BE2C (cell line): ENCODE measurements around the gene IL1RAPL2.

Experiments used
- DNase-seq: peaks from one replicate; pipeline ENCODE4 v3.0.0-alpha.2; 2020
- H3K27me3 ChIP-seq: fragments of 250-450 bp; sonication (Bioruptor Pico); 2 replicates; pipeline ENCODE4 v1.5.1; 2020; ENCODE audit warnings: mild to moderate bottlenecking
- H3K36me3 ChIP-seq: fragments of 250-450 bp; sonication (Bioruptor Pico); 2 replicates; pipeline ENCODE4 v1.5.1; 2020; ENCODE audit warnings: mild to moderate bottlenecking
- H3K4me1 ChIP-seq: fragments of 250-450 bp; sonication (Bioruptor Pico); 2 replicates; pipeline ENCODE4 v1.5.1; 2020
- H3K4me3 ChIP-seq: 2 replicates; pipeline ENCODE4 v1.5.1; 2011; ENCODE audit warnings: low read depth, low read length
- H3K9me3 ChIP-seq: fragments of 250-450 bp; sonication (Bioruptor Pico); 2 replicates; pipeline ENCODE4 v1.5.1; 2020
- TF ChIP-seq, protein P1 (sequence below): IDR thresholded peaks from 2 replicates; pipeline ENCODE4 v1.5.1; 2012; ENCODE audit warnings: mild to moderate bottlenecking, low read depth, low read length

The IL1RAPL2 gene

DNA sequence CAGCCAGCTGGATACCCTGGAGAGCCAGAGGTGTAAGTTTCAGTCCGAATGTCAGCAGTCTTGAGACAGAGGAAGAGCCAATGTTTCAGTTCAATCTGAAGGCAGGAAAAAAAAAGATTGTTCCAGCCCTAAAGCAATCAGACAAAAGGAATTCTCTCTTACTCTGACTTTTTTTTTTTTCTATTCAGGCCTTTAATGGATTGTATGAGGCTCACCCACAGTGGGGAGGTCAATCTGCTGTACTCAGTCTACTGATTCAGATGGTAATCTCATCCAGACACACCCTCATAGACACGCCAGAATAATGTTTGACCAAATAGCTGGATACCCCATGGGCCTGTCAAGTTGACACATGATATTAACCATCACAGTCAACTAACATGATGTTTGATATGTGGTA is 602.6 kb downstream of the IL1RAPL2 start:
- Histone ChIP-seq H3K4me1 (no peaks in the 10 kb centered on the region), H3K9me3 (no peaks in the 10 kb centered on the region), H3K4me3 (no peak overlapping the region), H3K27me3 (no peaks in the 10 kb centered on the region), H3K36me3 (no peaks in the 10 kb centered on the region)
- DNase-seq = no peak
- TF ChIP-seq, protein P1, sequence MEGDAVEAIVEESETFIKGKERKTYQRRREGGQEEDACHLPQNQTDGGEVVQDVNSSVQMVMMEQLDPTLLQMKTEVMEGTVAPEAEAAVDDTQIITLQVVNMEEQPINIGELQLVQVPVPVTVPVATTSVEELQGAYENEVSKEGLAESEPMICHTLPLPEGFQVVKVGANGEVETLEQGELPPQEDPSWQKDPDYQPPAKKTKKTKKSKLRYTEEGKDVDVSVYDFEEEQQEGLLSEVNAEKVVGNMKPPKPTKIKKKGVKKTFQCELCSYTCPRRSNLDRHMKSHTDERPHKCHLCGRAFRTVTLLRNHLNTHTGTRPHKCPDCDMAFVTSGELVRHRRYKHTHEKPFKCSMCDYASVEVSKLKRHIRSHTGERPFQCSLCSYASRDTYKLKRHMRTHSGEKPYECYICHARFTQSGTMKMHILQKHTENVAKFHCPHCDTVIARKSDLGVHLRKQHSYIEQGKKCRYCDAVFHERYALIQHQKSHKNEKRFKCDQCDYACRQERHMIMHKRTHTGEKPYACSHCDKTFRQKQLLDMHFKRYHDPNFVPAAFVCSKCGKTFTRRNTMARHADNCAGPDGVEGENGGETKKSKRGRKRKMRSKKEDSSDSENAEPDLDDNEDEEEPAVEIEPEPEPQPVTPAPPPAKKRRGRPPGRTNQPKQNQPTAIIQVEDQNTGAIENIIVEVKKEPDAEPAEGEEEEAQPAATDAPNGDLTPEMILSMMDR = no peak

DNA sequence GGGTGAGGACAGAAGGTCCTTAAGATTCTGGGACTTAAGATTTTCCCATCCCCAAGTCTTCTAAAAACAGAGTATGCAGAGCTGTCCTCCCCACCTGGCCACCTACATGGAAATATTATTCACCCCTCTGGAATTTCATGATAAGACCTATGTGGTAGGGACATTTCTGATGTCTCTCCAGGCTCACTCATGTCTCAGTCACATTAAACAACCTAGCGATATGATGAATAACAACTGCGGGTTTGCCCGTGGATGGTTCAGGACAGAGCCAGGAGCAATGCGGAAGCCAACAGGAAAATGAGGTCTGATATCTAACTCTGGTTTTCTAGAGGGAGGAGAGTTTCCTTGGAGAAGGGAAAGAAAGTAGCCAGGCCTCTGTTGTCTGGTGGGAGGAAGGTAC is 607.1 kb downstream of the IL1RAPL2 start:
- TF ChIP-seq, protein P1 = no peak
- H3K36me3 ChIP-seq = no peaks in the 10 kb centered on the region
- no peak for DNase-seq
- H3K9me3 ChIP-seq = no peaks in the 10 kb centered on the region
- H3K4me3 ChIP-seq = no peak overlapping the region
- H3K4me1 ChIP-seq = no peaks in the 10 kb centered on the region
- H3K27me3 ChIP-seq = no peaks in the 10 kb centered on the region

DNA sequence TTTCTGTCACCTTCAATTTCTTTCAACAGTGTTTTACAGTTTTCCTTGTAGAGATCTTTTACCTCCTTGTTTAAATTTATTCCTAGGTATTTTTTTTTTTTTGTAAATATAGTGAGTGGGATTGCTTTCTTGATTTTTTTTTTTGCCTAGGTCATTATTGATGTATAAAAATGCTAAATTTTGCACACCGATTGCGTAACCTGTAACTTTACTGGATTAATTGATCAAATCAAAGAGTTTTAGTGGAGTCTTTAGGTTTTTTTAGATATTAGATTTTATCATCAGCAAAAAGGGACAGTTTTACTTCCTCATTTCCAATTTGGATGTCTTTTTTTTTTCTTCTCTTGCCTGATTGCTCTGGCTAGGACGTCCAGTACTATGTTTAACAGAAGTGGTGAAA is 613.6 kb downstream of the IL1RAPL2 start:
- Histone ChIP-seq H3K4me3 (no peak overlapping the region), H3K36me3 (no peaks in the 10 kb centered on the region), H3K9me3 (no peaks in the 10 kb centered on the region), H3K4me1 (no peaks in the 10 kb centered on the region), H3K27me3 (no peaks in the 10 kb centered on the region)
- TF ChIP-seq, protein P1 = no peak
- no peak for DNase-seq

DNA sequence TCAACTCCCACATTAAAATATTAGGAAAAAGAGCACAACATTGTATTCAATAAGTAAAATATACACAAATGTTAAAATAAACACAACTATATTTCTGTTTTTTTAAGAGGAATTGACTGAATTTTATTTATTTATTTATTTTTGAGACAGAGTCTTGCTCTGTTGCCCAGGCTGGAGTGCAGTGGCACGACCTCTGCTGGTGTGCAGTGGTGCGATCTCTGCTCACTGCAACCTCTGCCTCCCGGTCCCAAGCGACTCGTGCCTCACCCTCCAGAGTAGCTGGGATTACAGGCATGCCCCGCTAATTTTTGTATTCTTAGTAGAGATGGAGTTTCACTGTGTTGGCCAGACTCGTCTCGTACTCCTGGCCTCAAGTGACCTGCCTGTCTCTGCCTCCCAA is 623.1 kb downstream of the IL1RAPL2 start:
- no peaks in the 10 kb centered on the region for H3K9me3 ChIP-seq
- no peaks in the 10 kb centered on the region for H3K36me3 ChIP-seq
- TF ChIP-seq, protein P1 = no peak
- H3K4me1 ChIP-seq = no peaks in the 10 kb centered on the region
- no peaks in the 10 kb centered on the region for H3K27me3 ChIP-seq
- no peak for DNase-seq
- no peak overlapping the region for H3K4me3 ChIP-seq

DNA sequence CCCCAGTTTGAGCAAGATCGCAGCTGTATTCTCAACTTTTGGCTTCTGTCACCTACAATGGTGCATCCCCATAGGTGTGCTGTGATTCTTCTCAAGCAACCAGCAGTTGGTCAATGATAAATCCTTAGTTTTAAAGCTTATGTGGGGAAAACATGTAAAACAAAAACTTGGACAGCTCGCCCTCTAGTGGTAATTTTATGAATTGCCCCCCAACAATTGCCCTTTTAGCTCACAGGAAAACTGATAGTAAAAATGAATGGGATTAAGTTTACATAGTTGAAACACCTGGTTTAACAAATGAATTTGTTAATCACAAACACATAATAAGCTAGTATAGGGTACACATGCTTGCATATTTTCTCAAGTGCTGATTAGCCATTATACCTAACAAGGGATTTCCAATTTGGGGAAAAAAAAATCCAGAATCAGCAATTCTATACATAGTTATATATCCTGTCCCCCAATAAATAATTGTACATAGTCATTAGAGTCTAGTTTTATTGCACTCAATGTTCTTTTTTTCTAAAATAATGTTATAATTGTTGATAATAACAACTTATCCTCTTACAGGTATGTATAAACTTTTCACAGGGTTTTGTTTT is 624.4 kb downstream of the IL1RAPL2 start:
- H3K27me3 ChIP-seq = no peaks in the 10 kb centered on the region
- no peaks in the 10 kb centered on the region for H3K4me1 ChIP-seq
- no peaks in the 10 kb centered on the region for H3K9me3 ChIP-seq
- no peaks in the 10 kb centered on the region for H3K36me3 ChIP-seq
- no peak for DNase-seq
- TF ChIP-seq, protein P1 = peak; percentile 60
- H3K4me3 ChIP-seq = no peak overlapping the region

DNA sequence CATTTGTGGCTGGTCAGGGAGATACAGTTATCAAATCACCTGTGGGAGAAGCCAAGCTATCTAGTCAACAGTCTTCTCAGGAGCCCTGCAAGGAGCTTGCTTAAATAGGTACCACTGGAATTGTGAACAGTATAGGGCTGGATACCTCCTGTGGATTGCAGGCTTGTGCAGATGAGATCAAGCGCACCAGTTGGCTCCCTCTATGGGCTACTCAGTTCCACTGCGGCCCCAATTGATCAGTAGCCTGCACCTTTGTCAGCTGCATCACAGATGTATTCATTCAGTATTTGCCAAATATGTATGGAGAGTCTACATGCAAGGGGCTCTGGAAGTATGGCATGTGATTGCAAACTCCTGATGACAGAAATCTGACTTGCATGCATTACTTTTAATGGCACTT is 625.9 kb downstream of the IL1RAPL2 start:
- no peak for DNase-seq
- Histone ChIP-seq H3K27me3 (no peaks in the 10 kb centered on the region), H3K4me1 (no peaks in the 10 kb centered on the region), H3K9me3 (no peaks in the 10 kb centered on the region), H3K4me3 (no peak overlapping the region), H3K36me3 (no peaks in the 10 kb centered on the region)
- TF ChIP-seq, protein P1 = no peak
